Spinal cord (tissue), 10 donors: ENCODE results near the gene FOXD3. TPM values are rescaled to one million over a fixed set of nuclear protein-coding genes. Genes with fewer than 3 reads are reported as not detected.
"Not testable (repeated sequence)": the region's sequence is repeated elsewhere in the genome, so short reads cannot be mapped to it uniquely, and the experiment has no call there.

ENCODE experiments used
- DNase-seq, 6 donors: peaks; one replicate each; pipeline versions ENCODE4 v3.0.0 to v3.0.0-alpha.2; 2013 to 2015; ENCODE audit warnings: low spot score in 6 of 6, low read depth in 4 of 6
- H3K27ac ChIP-seq: one replicate; pipeline ENCODE4 v1.5.1; 2013; ENCODE audit warnings: low read depth, low read length, control low read depth
- H3K27me3 ChIP-seq: one replicate; pipeline ENCODE4 v1.6.1; 2013; ENCODE audit warnings: low read length; ENCODE audit not compliant: control insufficient read depth, insufficient read depth
- H3K36me3 ChIP-seq: one replicate; pipeline ENCODE4 v1.6.1; 2013; ENCODE audit warnings: low read length; ENCODE audit not compliant: control insufficient read depth, insufficient read depth
- H3K4me1 ChIP-seq: one replicate; pipeline ENCODE4 v1.6.1; 2013; ENCODE audit warnings: low read length; ENCODE audit not compliant: control insufficient read depth, insufficient read depth
- H3K4me3 ChIP-seq: one replicate; pipeline ENCODE4 v1.5.1; 2013; ENCODE audit warnings: low read depth, low read length, control low read depth
- H3K9me3 ChIP-seq: one replicate; pipeline ENCODE4 v1.6.1; 2013; ENCODE audit warnings: low read length; ENCODE audit not compliant: control insufficient read depth, insufficient read depth
- WGBS: methylation state at CpG from one replicate; pipeline ENCODE4 v1.1.5; 2013; ENCODE audit warnings: missing lambda C conversion rate; ENCODE audit not compliant: insufficient coverage; 5-methylcytosine and 5-hydroxymethylcytosine counted together
- polyA plus RNA-seq, 2 donors: library from polyadenylated mRNA; unstranded; fragments of 120-200 nt; gene quantifications; one replicate each; pipeline ENCODE4 v1.2.1, GENCODE V29; 2013; ENCODE audit not compliant: insufficient read length in 2 of 2
- total RNA-seq, 2 donors: library from RNA; depleted of rRNA in 1 of 2; stranded (reverse); fragments of 120-200 nt in 1 of 2; fragments of >200 nt in 1 of 2; gene quantifications; one replicate each; pipeline versions ENCODE4 v1.2.3 to v1.2.4, GENCODE V29; 2013 to 2014
- donor health status: healthy.

Gene FOXD3
- total and polyA plus RNA-seq, 4 donors: 3.2 to 6.0 (median 4.6) TPM

- Histone ChIP-seq H3K4me3 (no peak overlapping the region), H3K36me3 (no peaks in the 10 kb centered on the region), H3K27ac (no peak overlapping the region), H3K9me3 (no peaks in the 10 kb centered on the region), H3K27me3 (peaks cover 19% of the 10 kb centered on the region), H3K4me1 (no peaks in the 10 kb centered on the region)
- 93% methylated on average over 5 of the region's 5 CpGs for WGBS
- no peak for DNase-seq
Measured at GRCh38 chr1:63350320-63350719, 28.0 kb downstream of the FOXD3 start.

GRCh38 chr1:63352736-63353135 lies 30.4 kb downstream of the FOXD3 start:
- Histone ChIP-seq H3K9me3 (no peaks in the 10 kb centered on the region), H3K36me3 (no peaks in the 10 kb centered on the region), H3K27ac (no peak overlapping the region), H3K27me3 (peaks cover 19% of the 10 kb centered on the region), H3K4me1 (no peaks in the 10 kb centered on the region), H3K4me3 (no peak overlapping the region)
- WGBS: no CpG with 5 or more reads among the region's 2 CpGs
- no peak for DNase-seq

- not testable (repeated sequence) for H3K27ac ChIP-seq, H3K4me1 ChIP-seq, H3K9me3 ChIP-seq, H3K36me3 ChIP-seq, H3K4me3 ChIP-seq, DNase-seq
- no CpG with 5 or more reads among the region's 2 CpGs for WGBS
- peaks cover 13% of the 10 kb centered on the region for H3K27me3 ChIP-seq
Measured at GRCh38 chr1:63356234-63356633, 33.9 kb downstream of the FOXD3 start.

- 97% methylated on average over 5 of the region's 5 CpGs for WGBS
Measured at GRCh38 chr1:63359561-63359960, 37.2 kb downstream of the FOXD3 start.

GRCh38 chr1:63362073-63362472 lies 39.7 kb downstream of the FOXD3 start:
- Histone ChIP-seq H3K27me3 (no peaks in the 10 kb centered on the region), H3K4me3 (no peak overlapping the region), H3K9me3 (no peaks in the 10 kb centered on the region), H3K4me1 (peaks cover 3% of the 10 kb centered on the region), H3K27ac (no peak overlapping the region), H3K36me3 (no peaks in the 10 kb centered on the region)
- no CpG with 5 or more reads among the region's 1 CpG for WGBS
- DNase-seq: no peak

More at GRCh38 chr1:63359561-63359960, 37.2 kb downstream of the FOXD3 start:
- Histone ChIP-seq H3K9me3 (no peaks in the 10 kb centered on the region), H3K4me1 (no peaks in the 10 kb centered on the region), H3K27ac (no peak overlapping the region), H3K27me3 (peaks cover 2% of the 10 kb centered on the region), H3K36me3 (no peaks in the 10 kb centered on the region), H3K4me3 (no peak overlapping the region)
- no peak for DNase-seq

- WGBS: no CpG with 5 or more reads among the region's 1 CpG
- Histone ChIP-seq H3K27me3 (no peaks in the 10 kb centered on the region), H3K4me3 (no peak overlapping the region)
Measured at GRCh38 chr1:63362578-63362977, 40.2 kb downstream of the FOXD3 start.

GRCh38 chr1:63363014-63363413 lies 40.6 kb downstream of the FOXD3 start:
- Histone ChIP-seq H3K9me3 (no peaks in the 10 kb centered on the region), H3K4me1 (peaks cover 10% of the 10 kb centered on the region), H3K4me3 (no peak overlapping the region), H3K27ac (no peak overlapping the region), H3K36me3 (no peaks in the 10 kb centered on the region), H3K27me3 (no peaks in the 10 kb centered on the region)
- no peak for DNase-seq
- 85% methylated on average over 2 of the region's 5 CpGs for WGBS

More at GRCh38 chr1:63362578-63362977, 40.2 kb downstream of the FOXD3 start:
- no peaks in the 10 kb centered on the region for H3K9me3 ChIP-seq
- H3K4me1 ChIP-seq: peaks cover 6% of the 10 kb centered on the region
- no peak for DNase-seq
- no peak overlapping the region for H3K27ac ChIP-seq
- H3K36me3 ChIP-seq: no peaks in the 10 kb centered on the region

GRCh38 chr1:63366908-63367214 lies 44.5 kb downstream of the FOXD3 start:
- Histone ChIP-seq H3K4me3 (peak overlapping the region; percentile 86), H3K4me1 (peaks cover 16% of the 10 kb centered on the region), H3K27me3 (no peaks in the 10 kb centered on the region), H3K36me3 (peaks cover 4% of the 10 kb centered on the region), H3K9me3 (no peaks in the 10 kb centered on the region), H3K27ac (peak overlapping the region; percentile 84)
- 79% methylated on average over 7 of the region's 7 CpGs for WGBS
- DNase-seq: no peak

GRCh38 chr1:63367215-63368103 lies 45.1 kb downstream of the FOXD3 start, which contains the start of gene ALG6:
TSS of gene ALG6 (plus strand) at chr1:63367627. CDS start at chr1:63370978, 3,351 bp downstream.
- H3K27me3 ChIP-seq: no peaks in the 10 kb centered on the region
- H3K4me3 ChIP-seq: peak within 1 kb of the TSS; percentile 86
- WGBS: under 1% methylated on average over 77 of the region's 77 CpGs
- H3K4me1 ChIP-seq: peaks cover 16% of the 10 kb centered on the region
- DNase-seq: peak; percentile 87 to 98 (median 91)
- peaks cover 4% of the 10 kb centered on the region for H3K36me3 ChIP-seq
- no peaks in the 10 kb centered on the region for H3K9me3 ChIP-seq
- H3K27ac ChIP-seq: peak within 1 kb of the TSS; percentile 86

- Histone ChIP-seq H3K36me3 (peaks cover 10% of the 10 kb centered on the region), H3K27me3 (no peaks in the 10 kb centered on the region), H3K4me1 (peaks cover 16% of the 10 kb centered on the region), H3K4me3 (peak overlapping the region; percentile 86), H3K9me3 (no peaks in the 10 kb centered on the region), H3K27ac (peak overlapping the region; percentile 86)
- 13% methylated on average over 8 of the region's 10 CpGs for WGBS
- DNase-seq: peak in 1 of 6 donors; percentile 1
Measured at GRCh38 chr1:63368131-63368530, 45.8 kb downstream of the FOXD3 start.
